Measurements from ENCODE around the gene RIC8A. TPM values are rescaled to one million over a fixed set of nuclear protein-coding genes. Genes with fewer than 3 reads are reported as not detected.
A peak's percentile ranks its signal among the peaks of the same experiment; 100 is the strongest.

Gene RIC8A
- total and polyA plus RNA-seq, 10 of the 15 experiments (the other 5 are each of a cell fraction or from before 2014, with no cell fraction given), result 10.4 to 157 (median 81.4) TPM

- H3K36me3 ChIP-seq (ENCODE audit: control insufficient read depth in 2 of 2, insufficient read depth in 2 of 2, low read length in 1 of 2), result no peaks in the 10 kb centered on the region
- in situ Hi-C loops (cut with MboI), result no loop called here
- no TSS peak for BruUV-seq (replicated peaks)
- FAIRE-seq, result no peak
- ATAC-seq, result 0 out of 3 replicates have a peak, but pooled peaks have one; percentile 24
- WGBS (ENCODE audit: insufficient coverage, insufficient replicate concordance, low lambda C conversion rate, missing lambda C conversion rate), result 61% methylated on average over 4 of the region's 4 CpGs
- H3K9ac ChIP-seq (ENCODE audit: control insufficient read depth, insufficient read depth, low read length), result no peak overlapping the region
- ChIA-PET CTCF (interaction anchor here (1.1 to 3.6 kb wide), 3 partner anchors 11 to 135 kb away, joined by 3 to 25 read pairs (median 3); no protein-coding TSS in a partner anchor), SMC1A (ENCODE audit: uncharacterized antibody, unreplicated experiment) (interaction anchor here (1.1 to 1.3 kb wide), 2 partner anchors 11 to 26 kb away, joined by 3 to 6 read pairs; partner anchors contain the start of gene SIRT3), POLR2A (interaction anchor here (2.0 kb wide), 1 partner anchor 11 kb away, joined by 6 read pairs; no protein-coding TSS in a partner anchor), RAD21 (ENCODE audit: unreplicated experiment) (no interaction called here)
- no peak for TF ChIP-seq JUND (IDR thresholded peaks at IDR 0.05; ENCODE audit: low read depth, low read length)
- TF ChIP-seq BHLHE40 (IDR thresholded peaks at IDR 0.05; ENCODE audit: borderline replicate concordance in 1 of 2, low read depth in 2 of 2, low read length in 1 of 2), result peak in 1 of 2 experiments; percentile 45; a peak in 1 of 4 replicates
- no peak for TF ChIP-seq KAT2A (conservative IDR thresholded peaks at IDR 0.05; ENCODE audit: control insufficient read depth, low read depth, low read length)
- no peak for TF ChIP-seq SREBF1 (IDR thresholded peaks at IDR 0.05; ENCODE audit: low read length)
- intact Hi-C loops (cut with micrococcal nuclease; ENCODE audit: unreplicated experiment), result loop anchor here (10.0 kb wide), 1 partner anchor 93 kb away; no protein-coding TSS in a partner anchor
- H3K27me3 ChIP-seq (replicated peaks in 1 of 2; ENCODE audit: control insufficient read depth in 2 of 2, insufficient read depth in 2 of 2, low read length in 1 of 2), result no peaks in the 10 kb centered on the region
- H3K9me3 ChIP-seq (replicated peaks; ENCODE audit: control insufficient read depth, insufficient read depth, low read length), result peaks cover 2% of the 10 kb centered on the region; the same call in 2 of the 3 replicates
- peaks cover 13% of the 10 kb centered on the region for H3K4me1 ChIP-seq (ENCODE audit: control insufficient read depth, insufficient read depth, low read length)
- no peaks in the 10 kb centered on the region for H4K20me1 ChIP-seq (ENCODE audit: control insufficient read depth, insufficient read depth)
- H2AFZ ChIP-seq (ENCODE audit: control insufficient read depth, low read depth, low read length), result no peak overlapping the region
- no peak overlapping the region for H3K27ac ChIP-seq (ENCODE audit: control insufficient read depth, insufficient read depth)
- DNase-seq (ENCODE audit: low read depth, low spot score), result no peak
- no peaks in the 10 kb centered on the region for H3K79me2 ChIP-seq (ENCODE audit: control insufficient read depth, insufficient read depth, low read length)
- H3K4me3 ChIP-seq, result no peak overlapping the region
- no peak overlapping the region for H3K4me2 ChIP-seq (ENCODE audit: control insufficient read depth, insufficient read depth)
Measured at GRCh38 chr11:261624-262023, 54.1 kb downstream of the RIC8A start.

Other genes starting within 250 kb of the RIC8A start
Only the 7 nearest of the 15 such genes appear.
- not detected in 2 replicates for gene SCGB1C1, start 14.6 kb upstream of the RIC8A start, total RNA-seq (2014; rRNA removed)
- not detected in 2 replicates for gene SCGB1C1, start 14.6 kb upstream of the RIC8A start, total RNA-seq (2014; rRNA removed; fragmentation: Illumina TruSeq; extraction: Trizol)
- not detected in 2 replicates for gene SCGB1C1, start 14.6 kb upstream of the RIC8A start, total RNA-seq (2021)
- not detected in 2 replicates for gene SCGB1C1, start 14.6 kb upstream of the RIC8A start, polyA plus RNA-seq (2011; rRNA removed)
- not detected in 2 replicates for gene SCGB1C1, start 14.6 kb upstream of the RIC8A start, polyA plus RNA-seq (2014; fragmentation: Illumina TruSeq; extraction: Trizol)
- gene SCGB1C1, start 14.6 kb upstream of the RIC8A start, polyA plus RNA-seq (2014; fragmentation: Nextera tagmentation; extraction: Ambion mirVana), result not detected
- not detected in 2 replicates for gene SCGB1C1, start 14.6 kb upstream of the RIC8A start, polyA plus RNA-seq (2014; rRNA removed)
- gene SCGB1C1, start 14.6 kb upstream of the RIC8A start, polyA plus RNA-seq (2016; fragmentation: Nextera tagmentation; extraction: Ambion mirVana), result not detected
- gene BET1L, start 309 bp upstream of the RIC8A start, total RNA-seq (2014; rRNA removed), result 15.6 and 17.8 TPM in 2 replicates
- 13.7 and 14.0 TPM in 2 replicates for gene BET1L, start 309 bp upstream of the RIC8A start, total RNA-seq (2014; rRNA removed; fragmentation: Illumina TruSeq; extraction: Trizol)
- gene BET1L, start 309 bp upstream of the RIC8A start, total RNA-seq (2021), result 40.5 and 48.9 TPM in 2 replicates
- 24.6 and 44.2 TPM in 2 replicates for gene BET1L, start 309 bp upstream of the RIC8A start, polyA plus RNA-seq (2011; rRNA removed)
- gene BET1L, start 309 bp upstream of the RIC8A start, polyA plus RNA-seq (2014; fragmentation: Illumina TruSeq; extraction: Trizol), result 28.3 and 40.8 TPM in 2 replicates
- 10 to 100 TPM in 1 of 2 experiments, 1 to 10 TPM in 1; 6.7 to 12.4 TPM for gene BET1L, start 309 bp upstream of the RIC8A start, polyA plus RNA-seq (2014; fragmentation: Nextera tagmentation; extraction: Ambion mirVana)
- 38.7 and 43.0 TPM in 2 replicates for gene BET1L, start 309 bp upstream of the RIC8A start, polyA plus RNA-seq (2014; rRNA removed)
- 10 to 100 TPM; 46.9 to 55.4 TPM for gene BET1L, start 309 bp upstream of the RIC8A start, polyA plus RNA-seq (2016; fragmentation: Nextera tagmentation; extraction: Ambion mirVana)
- gene SIRT3, start 28.6 kb downstream of the RIC8A start, total RNA-seq (2014; rRNA removed), result 12.4 and 13.3 TPM in 2 replicates
- gene SIRT3, start 28.6 kb downstream of the RIC8A start, total RNA-seq (2014; rRNA removed; fragmentation: Illumina TruSeq; extraction: Trizol), result 7.1 and 8.5 TPM in 2 replicates
- gene SIRT3, start 28.6 kb downstream of the RIC8A start, total RNA-seq (2021), result 12.9 and 15.1 TPM in 2 replicates
- gene SIRT3, start 28.6 kb downstream of the RIC8A start, polyA plus RNA-seq (2011; rRNA removed), result 15.8 and 18.8 TPM in 2 replicates
- 11.8 and 19.4 TPM in 2 replicates for gene SIRT3, start 28.6 kb downstream of the RIC8A start, polyA plus RNA-seq (2014; fragmentation: Illumina TruSeq; extraction: Trizol)
- 1 to 10 TPM in 1 of 2 experiments, under 1 TPM in 1; 0.90 to 2.8 TPM for gene SIRT3, start 28.6 kb downstream of the RIC8A start, polyA plus RNA-seq (2014; fragmentation: Nextera tagmentation; extraction: Ambion mirVana)
- gene SIRT3, start 28.6 kb downstream of the RIC8A start, polyA plus RNA-seq (2014; rRNA removed), result 22.6 and 23.2 TPM in 2 replicates
- 10 to 100 TPM; 11.4 to 12.9 TPM for gene SIRT3, start 28.6 kb downstream of the RIC8A start, polyA plus RNA-seq (2016; fragmentation: Nextera tagmentation; extraction: Ambion mirVana)
- 173 and 184 TPM in 2 replicates for gene PSMD13, start 29.3 kb downstream of the RIC8A start, total RNA-seq (2014; rRNA removed)
- gene PSMD13, start 29.3 kb downstream of the RIC8A start, total RNA-seq (2014; rRNA removed; fragmentation: Illumina TruSeq; extraction: Trizol), result 131 and 141 TPM in 2 replicates
- 160 and 163 TPM in 2 replicates for gene PSMD13, start 29.3 kb downstream of the RIC8A start, total RNA-seq (2021)
- 159 and 169 TPM in 2 replicates for gene PSMD13, start 29.3 kb downstream of the RIC8A start, polyA plus RNA-seq (2011; rRNA removed)
- gene PSMD13, start 29.3 kb downstream of the RIC8A start, polyA plus RNA-seq (2014; fragmentation: Illumina TruSeq; extraction: Trizol), result 164 and 170 TPM in 2 replicates
- 100 to 1,000 TPM; 198 to 221 TPM for gene PSMD13, start 29.3 kb downstream of the RIC8A start, polyA plus RNA-seq (2014; fragmentation: Nextera tagmentation; extraction: Ambion mirVana)
- gene PSMD13, start 29.3 kb downstream of the RIC8A start, polyA plus RNA-seq (2014; rRNA removed), result 169 and 193 TPM in 2 replicates
- gene PSMD13, start 29.3 kb downstream of the RIC8A start, polyA plus RNA-seq (2016; fragmentation: Nextera tagmentation; extraction: Ambion mirVana), result 100 to 1,000 TPM; 277 to 303 TPM
- 0.11 TPM in 1 of 2 replicates, not detected in the other for gene NLRP6, start 70.7 kb downstream of the RIC8A start, total RNA-seq (2014; rRNA removed)
- gene NLRP6, start 70.7 kb downstream of the RIC8A start, total RNA-seq (2014; rRNA removed; fragmentation: Illumina TruSeq; extraction: Trizol), result not detected in 2 replicates
- 0.11 TPM in 1 of 2 replicates, not detected in the other for gene NLRP6, start 70.7 kb downstream of the RIC8A start, total RNA-seq (2021)
- gene NLRP6, start 70.7 kb downstream of the RIC8A start, polyA plus RNA-seq (2011; rRNA removed), result 0.03 TPM in 1 of 2 replicates, not detected in the other
- not detected in 2 replicates for gene NLRP6, start 70.7 kb downstream of the RIC8A start, polyA plus RNA-seq (2014; fragmentation: Illumina TruSeq; extraction: Trizol)
- not detected for gene NLRP6, start 70.7 kb downstream of the RIC8A start, polyA plus RNA-seq (2014; fragmentation: Nextera tagmentation; extraction: Ambion mirVana)
- not detected in 2 replicates for gene NLRP6, start 70.7 kb downstream of the RIC8A start, polyA plus RNA-seq (2014; rRNA removed)
- gene NLRP6, start 70.7 kb downstream of the RIC8A start, polyA plus RNA-seq (2016; fragmentation: Nextera tagmentation; extraction: Ambion mirVana), result not detected
- gene PGGHG, start 81.4 kb downstream of the RIC8A start, total RNA-seq (2014; rRNA removed), result 3.5 and 3.9 TPM in 2 replicates
- 1.3 and 1.9 TPM in 2 replicates for gene PGGHG, start 81.4 kb downstream of the RIC8A start, total RNA-seq (2014; rRNA removed; fragmentation: Illumina TruSeq; extraction: Trizol)
- gene PGGHG, start 81.4 kb downstream of the RIC8A start, total RNA-seq (2021), result 7.3 and 8.2 TPM in 2 replicates
- 1.7 and 2.9 TPM in 2 replicates for gene PGGHG, start 81.4 kb downstream of the RIC8A start, polyA plus RNA-seq (2011; rRNA removed)
- 0.17 and 1.5 TPM in 2 replicates for gene PGGHG, start 81.4 kb downstream of the RIC8A start, polyA plus RNA-seq (2014; fragmentation: Illumina TruSeq; extraction: Trizol)
- under 1 TPM; 0.10 to 0.27 TPM for gene PGGHG, start 81.4 kb downstream of the RIC8A start, polyA plus RNA-seq (2014; fragmentation: Nextera tagmentation; extraction: Ambion mirVana)
- 7.9 and 8.3 TPM in 2 replicates for gene PGGHG, start 81.4 kb downstream of the RIC8A start, polyA plus RNA-seq (2014; rRNA removed)
- 1 to 10 TPM; 1.0 to 1.7 TPM for gene PGGHG, start 81.4 kb downstream of the RIC8A start, polyA plus RNA-seq (2016; fragmentation: Nextera tagmentation; extraction: Ambion mirVana)
- gene IFITM5, start 91.8 kb downstream of the RIC8A start, total RNA-seq (2014; rRNA removed), result not detected in 2 replicates
- not detected in 2 replicates for gene IFITM5, start 91.8 kb downstream of the RIC8A start, total RNA-seq (2014; rRNA removed; fragmentation: Illumina TruSeq; extraction: Trizol)
- gene IFITM5, start 91.8 kb downstream of the RIC8A start, total RNA-seq (2021), result not detected in 2 replicates
- not detected in 2 replicates for gene IFITM5, start 91.8 kb downstream of the RIC8A start, polyA plus RNA-seq (2011; rRNA removed)
- gene IFITM5, start 91.8 kb downstream of the RIC8A start, polyA plus RNA-seq (2014; fragmentation: Illumina TruSeq; extraction: Trizol), result not detected in 2 replicates
- not detected for gene IFITM5, start 91.8 kb downstream of the RIC8A start, polyA plus RNA-seq (2014; fragmentation: Nextera tagmentation; extraction: Ambion mirVana)
- gene IFITM5, start 91.8 kb downstream of the RIC8A start, polyA plus RNA-seq (2014; rRNA removed), result not detected in 2 replicates
- gene IFITM5, start 91.8 kb downstream of the RIC8A start, polyA plus RNA-seq (2016; fragmentation: Nextera tagmentation; extraction: Ambion mirVana), result not detected